Activated naive CD4-positive, alpha-beta T cell treated with anti-CD3 and anti-CD28 coated beads, Interleukin-2, amount 50 U/mL, for 24 hours (primary cell): Measurements from ENCODE around the gene KCNMA1.

Experiments used
- H3K27ac Mint-ChIP-seq: one replicate; pipeline ENCODE4 v1.8.0; 2021; ENCODE audit warnings: mild to moderate bottlenecking, mixed read lengths
- H3K27me3 Mint-ChIP-seq: one replicate; pipeline ENCODE4 v1.8.0; 2021; ENCODE audit warnings: mixed read lengths
- H3K36me3 Mint-ChIP-seq: one replicate; pipeline ENCODE4 v1.8.0; 2021; ENCODE audit warnings: mixed read lengths
- H3K4me1 Mint-ChIP-seq: one replicate; pipeline ENCODE4 v1.8.0; 2021; ENCODE audit warnings: mixed read lengths
- H3K4me3 Mint-ChIP-seq: one replicate; pipeline ENCODE4 v1.8.0; 2021; ENCODE audit warnings: mild to moderate bottlenecking, mixed read lengths
- H3K9me3 Mint-ChIP-seq: one replicate; pipeline ENCODE4 v1.8.0; 2021; ENCODE audit warnings: mixed read lengths

Gene KCNMA1

GRCh38 chr10:77643795-77644468, 6.3 kb upstream of the KCNMA1 start:
- Mint-ChIP-seq H3K36me3 (no peaks in the 10 kb centered on the region), H3K27ac (no peak overlapping the region), H3K27me3 (peaks cover 23% of the 10 kb centered on the region), H3K4me3 (no peak overlapping the region), H3K9me3 (no peaks in the 10 kb centered on the region), H3K4me1 (peaks cover 7% of the 10 kb centered on the region)

GRCh38 chr10:77641788-77642397, 4.3 kb upstream of the KCNMA1 start:
- Mint-ChIP-seq H3K4me3 (no peak overlapping the region), H3K27ac (no peak overlapping the region), H3K36me3 (no peaks in the 10 kb centered on the region), H3K27me3 (peaks cover 28% of the 10 kb centered on the region), H3K4me1 (peaks cover 9% of the 10 kb centered on the region), H3K9me3 (no peaks in the 10 kb centered on the region)

- Mint-ChIP-seq H3K27me3 (peaks cover 30% of the 10 kb centered on the region), H3K27ac (no peak overlapping the region), H3K4me1 (peaks cover 9% of the 10 kb centered on the region)
Measured at GRCh38 chr10:77641344-77641743, 3.7 kb upstream of the KCNMA1 start.

GRCh38 chr10:77640167-77640566, 2.6 kb upstream of the KCNMA1 start:
- Mint-ChIP-seq H3K4me3 (no peak overlapping the region), H3K27me3 (peaks cover 37% of the 10 kb centered on the region)

More at GRCh38 chr10:77641344-77641743, 3.7 kb upstream of the KCNMA1 start:
- Mint-ChIP-seq H3K9me3 (no peaks in the 10 kb centered on the region), H3K4me3 (no peak overlapping the region), H3K36me3 (no peaks in the 10 kb centered on the region)

GRCh38 chr10:77639756-77640155, 2.1 kb upstream of the KCNMA1 start:
- no peaks in the 10 kb centered on the region for H3K36me3 Mint-ChIP-seq
- H3K27me3 Mint-ChIP-seq: peaks cover 37% of the 10 kb centered on the region
- H3K27ac Mint-ChIP-seq: no peak overlapping the region
- H3K4me1 Mint-ChIP-seq: peaks cover 9% of the 10 kb centered on the region
- no peaks in the 10 kb centered on the region for H3K9me3 Mint-ChIP-seq
- H3K4me3 Mint-ChIP-seq: no peak overlapping the region

More at GRCh38 chr10:77640167-77640566, 2.6 kb upstream of the KCNMA1 start:
- Mint-ChIP-seq H3K9me3 (no peaks in the 10 kb centered on the region), H3K27ac (no peak overlapping the region), H3K36me3 (no peaks in the 10 kb centered on the region), H3K4me1 (peaks cover 9% of the 10 kb centered on the region)

- Mint-ChIP-seq H3K27ac (no peak overlapping the region), H3K4me1 (peaks cover 9% of the 10 kb centered on the region), H3K4me3 (no peak overlapping the region), H3K9me3 (no peaks in the 10 kb centered on the region), H3K36me3 (no peaks in the 10 kb centered on the region), H3K27me3 (peaks cover 42% of the 10 kb centered on the region)
Measured at GRCh38 chr10:77638321-77639101, 903 bp upstream of the KCNMA1 start.

DNA sequence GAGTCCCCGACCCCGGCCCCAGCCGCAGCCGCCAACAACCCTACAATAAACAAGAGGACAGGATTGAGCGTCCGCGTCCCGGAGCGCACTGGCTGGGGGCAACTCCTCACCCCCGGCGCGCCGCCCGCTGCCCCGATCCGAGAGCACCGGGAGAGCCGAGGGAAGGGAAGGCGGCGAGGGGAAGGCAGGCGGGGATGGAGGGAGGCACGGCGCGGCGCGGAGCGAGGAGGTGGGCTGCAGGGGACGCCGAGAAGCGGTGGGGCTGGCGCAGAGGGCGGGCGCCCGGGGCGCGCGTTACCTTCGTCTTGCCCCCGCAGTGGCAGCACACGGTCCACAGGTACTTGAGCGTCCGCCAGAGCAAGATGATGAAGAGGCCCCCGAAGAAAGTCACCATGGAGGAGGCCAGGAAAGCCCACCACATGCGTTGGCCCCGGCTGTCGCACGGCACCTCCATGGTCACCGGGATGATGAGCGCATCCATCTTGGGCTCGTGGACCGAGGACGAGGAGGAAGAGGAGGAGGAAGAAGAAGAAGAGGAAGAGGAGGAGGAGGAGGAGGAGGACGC, 559 bp downstream of the KCNMA1 start:
- Mint-ChIP-seq H3K4me1 (peaks cover 9% of the 10 kb centered on the region), H3K36me3 (no peaks in the 10 kb centered on the region), H3K4me3 (no peak overlapping the region), H3K27ac (no peak overlapping the region), H3K9me3 (no peaks in the 10 kb centered on the region), H3K27me3 (peaks cover 42% of the 10 kb centered on the region)

DNA sequence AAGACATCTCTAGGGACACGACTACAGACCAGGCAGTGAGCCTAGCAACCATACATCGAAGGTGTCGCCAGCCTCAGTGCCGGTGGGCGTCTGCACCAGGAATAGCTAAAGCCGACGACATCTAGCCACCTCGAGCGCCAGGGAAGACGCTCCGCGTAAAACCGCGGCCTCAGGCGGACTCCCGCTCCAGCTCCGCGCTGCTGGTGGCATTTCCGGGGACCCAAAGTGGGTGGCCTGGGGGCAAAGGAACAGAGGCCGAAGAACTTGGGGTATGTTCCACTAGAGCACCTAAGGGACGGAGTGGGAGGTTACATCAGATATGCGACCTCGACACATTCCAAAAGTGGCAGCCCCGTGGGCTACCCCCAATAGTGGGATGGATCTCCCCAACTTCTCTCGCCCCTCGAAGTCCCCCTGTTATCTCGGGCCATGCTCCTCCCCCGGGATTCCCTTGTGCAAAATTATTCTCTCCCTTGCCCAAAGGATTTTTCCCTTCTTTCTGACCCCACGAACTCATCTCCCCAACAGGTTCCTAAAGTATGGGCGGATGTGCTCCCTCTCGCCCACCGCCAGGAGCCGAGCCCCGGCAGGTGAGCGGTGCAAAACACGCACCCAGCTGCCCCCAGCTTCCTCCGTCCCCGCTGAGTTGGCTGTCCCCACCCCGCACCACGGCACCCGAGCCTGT, 1.2 kb downstream of the KCNMA1 start:
- H3K27ac Mint-ChIP-seq: no peak overlapping the region
- no peaks in the 10 kb centered on the region for H3K36me3 Mint-ChIP-seq
- H3K9me3 Mint-ChIP-seq: no peaks in the 10 kb centered on the region
- no peak overlapping the region for H3K4me3 Mint-ChIP-seq
- peaks cover 38% of the 10 kb centered on the region for H3K27me3 Mint-ChIP-seq
- H3K4me1 Mint-ChIP-seq: peaks cover 4% of the 10 kb centered on the region

DNA sequence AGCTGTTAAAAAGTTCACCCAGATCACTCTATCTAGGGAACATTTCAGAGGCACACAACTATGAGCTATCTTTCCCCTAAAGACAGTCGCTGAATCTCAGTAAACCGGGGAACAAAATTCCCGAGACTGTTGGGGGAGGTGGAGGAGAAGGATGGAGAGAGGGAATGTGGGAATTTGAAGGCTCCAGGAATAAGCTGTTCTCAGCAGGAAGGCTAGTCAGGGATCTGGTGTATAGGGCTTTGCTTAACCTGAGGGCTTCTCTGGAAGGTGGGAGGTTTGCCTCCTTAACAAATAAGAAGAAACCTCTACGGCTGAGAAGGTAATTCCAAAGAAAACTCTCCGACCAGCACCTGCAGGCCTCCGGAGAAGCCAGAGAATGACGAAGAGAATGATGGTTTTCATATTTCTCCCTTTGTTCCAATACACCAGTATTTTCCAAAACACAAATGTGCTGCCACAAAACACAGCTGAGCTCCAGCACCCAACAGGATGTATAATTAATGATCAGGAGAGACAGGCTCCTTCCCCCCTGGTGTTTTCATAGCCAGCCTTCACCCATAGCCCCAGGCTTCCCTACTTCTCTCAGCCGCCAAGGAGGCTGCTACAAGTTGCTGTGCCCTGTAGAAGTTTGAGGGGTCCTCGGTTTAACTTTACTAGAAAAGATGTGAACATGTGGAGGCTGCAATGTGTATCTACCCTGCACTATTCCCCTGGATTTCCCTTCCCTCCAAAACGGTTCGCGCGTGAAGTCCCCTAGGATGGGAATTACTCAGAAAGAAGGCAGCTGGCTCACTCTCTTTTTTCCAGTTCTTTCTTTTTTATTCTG, 2.0 kb downstream of the KCNMA1 start:
- H3K36me3 Mint-ChIP-seq: no peaks in the 10 kb centered on the region
- H3K9me3 Mint-ChIP-seq: no peaks in the 10 kb centered on the region
- H3K4me3 Mint-ChIP-seq: no peak overlapping the region
- H3K4me1 Mint-ChIP-seq: peaks cover 3% of the 10 kb centered on the region
- H3K27ac Mint-ChIP-seq: no peak overlapping the region
- peaks cover 36% of the 10 kb centered on the region for H3K27me3 Mint-ChIP-seq

DNA sequence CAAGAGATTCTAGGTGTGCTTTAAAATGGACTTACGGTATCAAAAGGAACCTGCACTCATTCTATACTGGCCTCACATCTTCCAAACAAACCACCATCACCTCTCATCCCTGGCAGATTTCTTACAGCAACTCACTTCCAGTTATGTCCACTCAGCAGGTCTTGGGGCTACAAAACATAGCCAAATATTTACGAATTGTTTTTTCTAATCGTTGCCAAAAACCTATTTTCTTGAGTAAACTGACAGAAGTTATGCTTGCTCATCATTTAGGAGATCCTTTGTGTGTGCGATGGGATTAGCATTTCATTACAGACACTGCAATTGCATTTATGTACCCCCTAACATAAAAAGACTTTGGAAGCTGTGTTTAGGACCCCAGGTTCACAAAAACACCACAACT, 2.7 kb downstream of the KCNMA1 start:
- H3K27me3 Mint-ChIP-seq: peaks cover 30% of the 10 kb centered on the region
- no peaks in the 10 kb centered on the region for H3K36me3 Mint-ChIP-seq

DNA sequence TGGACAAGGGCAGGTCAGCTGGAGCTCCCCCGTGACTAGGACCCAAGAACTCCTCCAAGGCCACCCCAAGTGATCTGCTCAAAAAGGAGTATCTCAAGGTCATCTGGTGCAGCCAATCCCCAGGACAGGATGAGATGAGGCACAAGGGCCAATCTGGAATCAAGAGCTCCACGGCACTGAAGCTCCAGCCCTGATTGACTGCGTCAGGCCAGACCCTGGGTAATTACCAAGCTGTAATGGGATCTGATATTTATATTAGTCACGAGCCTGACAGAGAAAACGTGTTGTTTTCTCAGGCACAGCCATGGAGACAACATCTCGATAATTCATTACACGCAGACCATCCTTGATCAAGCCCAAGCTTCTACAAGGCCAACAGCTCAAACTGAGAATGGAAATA, 4.2 kb downstream of the KCNMA1 start:
- Mint-ChIP-seq H3K36me3 (no peaks in the 10 kb centered on the region), H3K4me1 (no peaks in the 10 kb centered on the region), H3K9me3 (no peaks in the 10 kb centered on the region), H3K27me3 (peaks cover 20% of the 10 kb centered on the region), H3K27ac (no peak overlapping the region), H3K4me3 (no peak overlapping the region)

More for the DNA sequence above, 2.7 kb downstream of the KCNMA1 start:
- no peak overlapping the region for H3K4me3 Mint-ChIP-seq
- H3K27ac Mint-ChIP-seq: no peak overlapping the region
- H3K9me3 Mint-ChIP-seq: no peaks in the 10 kb centered on the region
- peaks cover 3% of the 10 kb centered on the region for H3K4me1 Mint-ChIP-seq

DNA sequence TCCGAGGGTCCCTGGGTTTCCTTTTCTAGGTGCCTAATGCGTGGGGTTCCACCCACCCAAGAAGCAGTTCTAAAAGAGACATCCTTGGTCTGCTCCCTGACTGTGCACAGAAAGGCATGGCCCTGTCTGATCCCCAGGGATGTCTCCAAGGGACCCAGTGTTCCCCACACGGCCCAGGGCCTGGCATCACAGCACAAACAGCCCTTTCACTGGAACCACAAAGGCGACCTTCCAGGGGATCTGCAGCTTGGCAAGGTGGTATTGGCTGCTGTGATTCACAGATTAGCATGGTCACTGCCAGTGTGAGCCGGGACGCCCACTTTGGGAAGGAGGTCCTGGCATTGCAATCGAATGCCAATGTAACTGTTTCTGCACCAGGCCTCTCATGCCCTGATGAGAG, 6.4 kb downstream of the KCNMA1 start:
- Mint-ChIP-seq H3K27ac (no peak overlapping the region), H3K36me3 (no peaks in the 10 kb centered on the region), H3K4me1 (no peaks in the 10 kb centered on the region), H3K27me3 (peaks cover 16% of the 10 kb centered on the region), H3K4me3 (no peak overlapping the region), H3K9me3 (no peaks in the 10 kb centered on the region)

DNA sequence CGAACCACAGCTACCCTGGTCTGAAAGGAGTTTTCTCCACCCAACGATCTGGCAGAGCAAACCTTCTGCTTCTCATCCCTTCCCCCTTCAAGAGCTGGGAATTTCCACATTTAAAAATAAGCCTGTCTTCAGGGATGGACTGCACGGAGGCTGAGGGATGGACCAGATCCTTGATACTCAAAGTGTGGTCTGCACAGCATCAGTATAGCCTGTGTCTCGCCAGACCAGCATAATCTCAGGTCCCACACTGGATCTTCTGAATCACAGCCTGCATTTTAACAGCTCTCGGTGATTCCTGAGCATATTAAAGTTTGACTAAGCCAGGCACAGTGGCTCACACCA, 7.1 kb downstream of the KCNMA1 start:
- Mint-ChIP-seq H3K27ac (no peak overlapping the region), H3K27me3 (peaks cover 9% of the 10 kb centered on the region), H3K9me3 (no peaks in the 10 kb centered on the region), H3K4me3 (no peak overlapping the region), H3K4me1 (no peaks in the 10 kb centered on the region), H3K36me3 (no peaks in the 10 kb centered on the region)

DNA sequence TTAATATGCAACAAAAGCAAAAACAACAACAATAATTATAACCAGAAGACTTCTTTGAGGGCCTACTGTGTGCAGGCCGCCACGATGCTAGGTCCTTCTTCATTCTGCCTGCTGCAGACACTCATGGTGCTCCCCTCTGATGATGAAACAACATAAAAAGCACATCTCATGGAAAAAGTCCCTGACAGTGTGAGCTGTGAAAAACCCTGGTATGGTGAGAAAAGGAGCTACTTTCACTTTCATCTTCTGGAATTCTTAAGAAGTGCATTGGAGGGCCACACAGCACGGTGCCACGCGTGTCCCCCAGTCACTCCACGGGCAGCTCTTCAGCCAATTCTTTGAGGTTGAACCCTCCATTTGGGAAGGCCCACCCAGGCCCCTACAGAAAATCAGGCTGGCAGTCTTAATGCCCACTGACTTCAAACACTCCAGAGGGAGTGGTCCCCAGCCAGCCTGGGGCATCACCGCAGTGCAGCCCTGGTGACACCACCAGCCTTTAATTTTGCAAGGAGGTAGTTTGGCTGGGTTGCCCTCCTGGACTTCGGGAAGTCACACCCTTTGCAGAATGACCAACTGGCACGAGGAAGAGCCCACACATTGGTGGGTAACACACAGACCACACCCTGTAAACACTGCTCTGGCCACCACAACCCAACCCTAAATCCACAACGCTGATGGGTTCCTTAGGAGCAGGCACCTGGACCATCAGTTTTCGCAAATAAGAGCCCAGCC, 7.7 kb downstream of the KCNMA1 start:
- Mint-ChIP-seq H3K9me3 (no peaks in the 10 kb centered on the region), H3K36me3 (no peaks in the 10 kb centered on the region), H3K4me1 (no peaks in the 10 kb centered on the region), H3K27me3 (peaks cover 5% of the 10 kb centered on the region), H3K27ac (no peak overlapping the region), H3K4me3 (no peak overlapping the region)
